Measurements from ENCODE around the gene MINDY2. TPM values are rescaled to one million over a fixed set of nuclear protein-coding genes. Genes with fewer than 3 reads are reported as not detected.

Gene MINDY2
- polyA plus RNA-seq, 3 donors, result 3.4 to 10.9 (median 3.4) TPM

DNA sequence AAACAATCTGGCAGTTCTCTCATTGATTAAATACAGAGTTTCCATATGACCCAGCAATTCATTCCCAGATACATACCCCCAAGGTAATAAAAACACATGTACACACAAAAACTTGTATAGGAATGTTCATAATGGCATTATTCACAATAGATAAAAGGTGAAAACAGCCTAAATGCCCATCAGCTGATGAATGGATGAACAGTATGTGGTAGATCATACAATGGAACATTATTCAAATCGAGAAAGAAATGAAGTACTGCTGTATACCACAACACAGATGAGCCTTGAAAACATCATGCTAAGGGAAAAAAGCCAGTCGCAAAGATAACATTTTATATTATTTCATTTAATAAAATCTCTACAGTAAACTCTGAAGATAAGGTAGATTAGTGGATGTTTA lies 91.2 kb downstream of the MINDY2 start:
- Histone ChIP-seq H3K36me3 (replicated peaks in 1 of 2; ENCODE audit: control insufficient read depth in 1 of 2, insufficient read depth in 2 of 2, low read length in 2 of 2) (no peaks in the 10 kb centered on the region), H3K27ac (ENCODE audit: low read depth in 1 of 2, low read length in 2 of 2) (no peak overlapping the region), H3K27me3 (ENCODE audit: control insufficient read depth in 2 of 2, insufficient read depth in 2 of 2, low read length in 2 of 2) (peaks cover 0 to 5% of the 10 kb centered on the region in 2 donors), H2AFZ (ENCODE audit: insufficient read depth, low read depth, low read length, poor library complexity, severe bottlenecking) (no peak overlapping the region), H3K4me2 (replicated peaks; ENCODE audit: extremely low read depth, low read length, poor library complexity, severe bottlenecking) (no peak overlapping the region), H3K79me2 (ENCODE audit: insufficient read depth, low read length) (no peaks in the 10 kb centered on the region), H3K9ac (ENCODE audit: insufficient read depth, low read length, poor library complexity, severe bottlenecking) (no peak overlapping the region), H3K4me1 (ENCODE audit: control insufficient read depth in 1 of 2, insufficient read depth in 2 of 2, low read length in 2 of 2) (peaks cover 11 to 12% of the 10 kb centered on the region in 2 donors), H4K20me1 (ENCODE audit: insufficient read depth, low read length) (no peaks in the 10 kb centered on the region), H3K9me3 (replicated peaks in 1 of 2; ENCODE audit: control insufficient read depth in 1 of 2, insufficient read depth in 1 of 2, low read length in 2 of 2) (no peaks in the 10 kb centered on the region), H3K4me3 (replicated peaks in 1 of 3; ENCODE audit: low read depth in 2 of 3, low read length in 3 of 3) (no peak overlapping the region)
- Mint-ChIP-seq H3K27ac (no peak overlapping the region), H3K4me1 (peaks cover 20% of the 10 kb centered on the region), H3K4me3 (no peak overlapping the region), H3K9me3 (peaks cover 0 to 2% (median 0%) of the 10 kb centered on the region in 7 donors), H3K36me3 (peaks cover 0 to 2% of the 10 kb centered on the region in 2 donors), H3K27me3 (ENCODE audit: low read depth in 3 of 3) (peaks cover 2 to 13% (median 9%) of the 10 kb centered on the region in 3 donors)
- no CpG with 5 or more reads among the region's 2 CpGs for WGBS (ENCODE audit: insufficient coverage)
- intact Hi-C loops (cut with micrococcal nuclease), result no loop called here
- TF ChIP-seq, protein P1, sequence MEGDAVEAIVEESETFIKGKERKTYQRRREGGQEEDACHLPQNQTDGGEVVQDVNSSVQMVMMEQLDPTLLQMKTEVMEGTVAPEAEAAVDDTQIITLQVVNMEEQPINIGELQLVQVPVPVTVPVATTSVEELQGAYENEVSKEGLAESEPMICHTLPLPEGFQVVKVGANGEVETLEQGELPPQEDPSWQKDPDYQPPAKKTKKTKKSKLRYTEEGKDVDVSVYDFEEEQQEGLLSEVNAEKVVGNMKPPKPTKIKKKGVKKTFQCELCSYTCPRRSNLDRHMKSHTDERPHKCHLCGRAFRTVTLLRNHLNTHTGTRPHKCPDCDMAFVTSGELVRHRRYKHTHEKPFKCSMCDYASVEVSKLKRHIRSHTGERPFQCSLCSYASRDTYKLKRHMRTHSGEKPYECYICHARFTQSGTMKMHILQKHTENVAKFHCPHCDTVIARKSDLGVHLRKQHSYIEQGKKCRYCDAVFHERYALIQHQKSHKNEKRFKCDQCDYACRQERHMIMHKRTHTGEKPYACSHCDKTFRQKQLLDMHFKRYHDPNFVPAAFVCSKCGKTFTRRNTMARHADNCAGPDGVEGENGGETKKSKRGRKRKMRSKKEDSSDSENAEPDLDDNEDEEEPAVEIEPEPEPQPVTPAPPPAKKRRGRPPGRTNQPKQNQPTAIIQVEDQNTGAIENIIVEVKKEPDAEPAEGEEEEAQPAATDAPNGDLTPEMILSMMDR (IDR thresholded peaks at IDR 0.05), result no peak
- no peak for DNase-seq

DNA sequence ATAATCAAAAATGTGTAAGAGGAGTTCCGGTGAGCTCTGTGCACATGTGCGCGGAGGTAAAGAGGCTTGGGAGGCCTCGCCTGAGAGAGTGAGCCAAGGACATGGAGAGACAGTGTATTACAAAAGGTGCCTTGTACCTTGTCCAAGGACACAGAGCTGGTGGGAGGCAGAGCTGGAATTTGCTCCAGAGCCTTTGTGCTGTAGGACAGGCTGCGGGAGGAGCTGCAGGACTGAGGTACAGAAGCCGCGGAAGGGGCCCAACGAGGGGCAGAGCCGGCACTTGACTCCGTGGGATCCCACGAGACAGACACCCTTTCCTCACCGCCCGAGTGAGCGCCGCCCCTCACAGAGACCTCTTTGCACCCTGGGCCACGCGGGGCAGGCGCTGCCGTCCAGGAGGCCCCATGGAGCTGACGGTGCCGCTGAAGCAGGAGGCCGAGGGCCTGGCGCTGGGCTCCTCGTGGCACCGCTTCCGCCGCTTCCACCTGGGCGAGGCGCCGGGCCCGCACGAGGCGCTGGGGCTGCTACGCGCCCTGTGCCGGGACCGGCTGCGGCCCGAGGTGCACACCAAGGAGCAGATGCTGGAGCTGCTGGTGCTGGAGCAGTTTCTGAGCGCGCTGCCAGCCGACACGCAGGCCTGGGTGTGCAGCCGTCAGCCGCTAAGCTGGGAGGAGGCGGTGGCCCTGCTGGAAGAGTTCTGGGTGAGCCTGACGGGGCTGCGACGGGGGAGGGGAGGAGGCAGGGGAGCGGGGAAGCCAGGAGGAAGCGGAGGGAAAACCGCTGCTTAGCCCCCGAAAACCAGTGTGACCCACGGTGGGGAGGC lies 93.7 kb downstream of the MINDY2 start:
- peak overlapping the region in 1 of 2 donors; percentile 31 for H3K27ac ChIP-seq (ENCODE audit: low read depth in 1 of 2, low read length in 2 of 2)

More for the DNA sequence above, 93.7 kb downstream of the MINDY2 start:
- Mint-ChIP-seq H3K9me3 (peaks cover 0 to 2% (median 0%) of the 10 kb centered on the region in 7 donors), H3K36me3 (peaks cover 0 to 1% of the 10 kb centered on the region in 2 donors), H3K4me3 (peak overlapping the region; percentile 69 to 78), H3K27me3 (ENCODE audit: low read depth in 3 of 3) (peaks cover 2 to 13% (median 9%) of the 10 kb centered on the region in 3 donors), H3K4me1 (peaks cover 20% of the 10 kb centered on the region), H3K27ac (peak overlapping the region in 2 of 7 donors; percentile 62 to 63)
- intact Hi-C loops (cut with micrococcal nuclease), result no loop called here
- Histone ChIP-seq H3K79me2 (ENCODE audit: insufficient read depth, low read length) (no peaks in the 10 kb centered on the region), H2AFZ (ENCODE audit: insufficient read depth, low read depth, low read length, poor library complexity, severe bottlenecking) (peak overlapping the region; percentile 89), H3K9ac (ENCODE audit: insufficient read depth, low read length, poor library complexity, severe bottlenecking) (peak overlapping the region; percentile 43), H3K27me3 (ENCODE audit: control insufficient read depth in 2 of 2, insufficient read depth in 2 of 2, low read length in 2 of 2) (peaks cover 0 to 5% of the 10 kb centered on the region in 2 donors), H4K20me1 (ENCODE audit: insufficient read depth, low read length) (no peaks in the 10 kb centered on the region), H3K9me3 (replicated peaks in 1 of 2; ENCODE audit: control insufficient read depth in 1 of 2, insufficient read depth in 1 of 2, low read length in 2 of 2) (no peaks in the 10 kb centered on the region), H3K4me1 (ENCODE audit: control insufficient read depth in 1 of 2, insufficient read depth in 2 of 2, low read length in 2 of 2) (peaks cover 11 to 12% of the 10 kb centered on the region in 2 donors), H3K4me3 (replicated peaks in 1 of 3; ENCODE audit: low read depth in 2 of 3, low read length in 3 of 3) (peak overlapping the region; percentile 1 to 58 (median 8)), H3K36me3 (replicated peaks in 1 of 2; ENCODE audit: control insufficient read depth in 1 of 2, insufficient read depth in 2 of 2, low read length in 2 of 2) (no peaks in the 10 kb centered on the region), H3K4me2 (replicated peaks; ENCODE audit: extremely low read depth, low read length, poor library complexity, severe bottlenecking) (peak overlapping the region; percentile 69)
- TF ChIP-seq, protein P1 (IDR thresholded peaks at IDR 0.05), result no peak
- WGBS (ENCODE audit: insufficient coverage), result 32% methylated on average over 54 of the region's 54 CpGs
- DNase-seq, result peak in 1 of 3 donors; percentile 15

Measured in CD14-positive monocyte (primary cell).